HCT116 (cell line): ENCODE measurements around the gene HTR3A. TPM values are rescaled to one million over a fixed set of nuclear protein-coding genes. Genes with fewer than 3 reads are reported as not detected.

Experiments
- ATAC-seq: fragments of 200-7000 bp; cut with Tn5 transposase; 2 replicates; pipeline ENCODE4 v1.9.1; 2020; ENCODE audit warnings: mild to moderate bottlenecking, moderate library complexity
- BruUV-seq: library from RNA; stranded (reverse); fragments of 400-500 nt; replicated peaks from 2 replicates; lab custom pipeline; 2021; lab: Mats Ljungman, UMichigan
- CTCF ChIA-PET: fragments of 300-600 bp; sonication (Branson Sonifier 250); formaldehyde crosslinking; loops from one replicate; lab custom pipeline; 2021; ENCODE audit warnings: antibody characterized with exemption; lab: Charles Lee
- POLR2A ChIA-PET: fragments of 300-600, 350-600 bp; sonication (Branson Sonifier 250); formaldehyde crosslinking; loops from one replicate; lab custom pipeline; 2021; ENCODE audit warnings: antibody characterized with exemption; lab: Charles Lee
- RAD21 ChIA-PET, 2 experiments: fragments of 300-600 bp; sonication (Branson Sonifier 250); formaldehyde crosslinking; loops; one replicate each; lab custom pipeline; 2023; ENCODE audit warnings: low total read pairs in 2 of 2; ENCODE audit not compliant: uncharacterized antibody in 2 of 2, unreplicated experiment in 2 of 2, low non-redundant PET in 1 of 2; lab: Charles Lee
- DNase-seq: peaks from one replicate; pipeline ENCODE4 v3.0.0-alpha.2; 2010; ENCODE audit warnings: low read depth, low spot score
- H2AFZ ChIP-seq: fragments of 200-600 bp; shearing (Covaris generic), sonication (generic); 2 replicates; pipeline ENCODE4 v1.6.1; 2017; ENCODE audit warnings: low read depth, mixed run types, mixed read lengths, antibody characterized with exemption, low read length; ENCODE audit not compliant: poor library complexity, severe bottlenecking
- H3K27ac ChIP-seq: 2 replicates; pipeline ENCODE4 v1.5.1; 2012; ENCODE audit warnings: low read depth, low read length
- H3K27me3 ChIP-seq: fragments of 200-600 bp; sonication (generic); 2 replicates; pipeline ENCODE4 v1.6.1; 2016; ENCODE audit warnings: mixed run types, low read length, mixed read lengths; ENCODE audit not compliant: insufficient read depth
- H3K36me3 ChIP-seq, 2 experiments: fragments of 200-500 bp in 1 of 2; fragments of 200-600 bp in 1 of 2; sonication (Bioruptor generic) in 1 of 2; sonication (generic) in 1 of 2; 2 replicates each; pipeline versions ENCODE4 v1.5.1 to v1.6.1; 2014 to 2016; ENCODE audit warnings: low read length in 2 of 2, inconsistent platforms in 1 of 2, mixed read lengths in 1 of 2, mixed run types in 1 of 2; ENCODE audit not compliant: insufficient read depth in 2 of 2, control insufficient read depth in 1 of 2
- H3K4me1 ChIP-seq, 2 experiments: fragments of 200-600 bp in 1 of 2; sonication (generic) in 1 of 2; 2 replicates each; pipeline versions ENCODE4 v1.5.1 to v1.6.1; 2012 to 2017; ENCODE audit warnings: low read length in 2 of 2, inconsistent platforms in 1 of 2, mild to moderate bottlenecking in 1 of 2, mixed read lengths in 1 of 2, mixed run types in 1 of 2, moderate library complexity in 1 of 2; ENCODE audit not compliant: insufficient read depth in 2 of 2, control insufficient read depth in 1 of 2
- H3K4me2 ChIP-seq: fragments of 200-600 bp; sonication (generic); 2 replicates; pipeline ENCODE4 v1.6.1; 2017; ENCODE audit warnings: mixed run types, low read length, mixed read lengths
- H3K4me3 ChIP-seq, 2 experiments: fragments of 200-600 bp in 1 of 2; sonication (generic) in 1 of 2; replicated peaks in 1 of 2; 2 replicates each; pipeline ENCODE4 v1.5.1; 2011 to 2016; ENCODE audit warnings: low read length in 2 of 2, control low read depth in 1 of 2, low read depth in 1 of 2, mild to moderate bottlenecking in 1 of 2, mixed read lengths in 1 of 2, mixed run types in 1 of 2
- H3K79me2 ChIP-seq: fragments of 200-600 bp; sonication (generic); 2 replicates; pipeline ENCODE4 v1.6.1; 2017; ENCODE audit warnings: mild to moderate bottlenecking, mixed run types, low read length, moderate library complexity, mixed read lengths; ENCODE audit not compliant: insufficient read depth
- H3K9ac ChIP-seq: fragments of 200-600 bp; sonication (generic); 2 replicates; pipeline ENCODE4 v1.6.1; 2016; ENCODE audit warnings: low read length, mixed read lengths
- H3K9me2 ChIP-seq: fragments of 200-600 bp; sonication (generic), shearing (Covaris generic); 2 replicates; pipeline ENCODE4 v1.6.1; 2017; ENCODE audit warnings: mixed run types, mild to moderate bottlenecking, moderate library complexity; ENCODE audit not compliant: insufficient read depth
- H3K9me3 ChIP-seq, 2 experiments: fragments of 200-500 bp in 1 of 2; fragments of 200-600 bp in 1 of 2; sonication (Bioruptor generic) in 1 of 2; sonication (generic) in 1 of 2; 2 replicates each; pipeline ENCODE4 v1.6.1; 2014 to 2017; ENCODE audit warnings: low read length in 2 of 2, mixed read lengths in 2 of 2, inconsistent platforms in 1 of 2, low read depth in 1 of 2, mild to moderate bottlenecking in 1 of 2, mixed run types in 1 of 2, moderate library complexity in 1 of 2; ENCODE audit not compliant: control insufficient read depth in 1 of 2, insufficient read depth in 1 of 2
- H4K20me1 ChIP-seq: fragments of 200-600 bp; sonication (generic), shearing (Covaris generic); 2 replicates; pipeline ENCODE4 v1.6.1; 2017; ENCODE audit warnings: mixed run types, mild to moderate bottlenecking, moderate library complexity; ENCODE audit not compliant: insufficient read depth
- CBX3 ChIP-seq: IDR thresholded peaks from 2 replicates; pipeline ENCODE4 v1.6.1; 2012; ENCODE audit warnings: low read depth
- CEBPB ChIP-seq: IDR thresholded peaks from 2 replicates; pipeline ENCODE4 v1.6.1; 2012; ENCODE audit warnings: low read depth
- CTCF ChIP-seq, 3 experiments: fragments of 200-600 bp in 1 of 3; sonication (generic) in 1 of 3; IDR thresholded peaks in 2 of 3; conservative IDR thresholded peaks in 1 of 3; 2 replicates each; pipeline ENCODE4 v1.5.1; 2012 to 2017; ENCODE audit warnings: low read depth in 2 of 3, low read length in 2 of 3, antibody characterized with exemption in 1 of 3, borderline replicate concordance in 1 of 3, control low read depth in 1 of 3, mild to moderate bottlenecking in 1 of 3, mixed read lengths in 1 of 3, mixed run types in 1 of 3, moderate library complexity in 1 of 3; ENCODE audit not compliant: insufficient read depth in 1 of 3
- EGR1 ChIP-seq: IDR thresholded peaks from 2 replicates; pipeline ENCODE4 v1.6.1; 2012; ENCODE audit warnings: low read depth
- ELF1 ChIP-seq: IDR thresholded peaks from 2 replicates; pipeline ENCODE4 v1.6.1; 2012; ENCODE audit warnings: low read depth, borderline replicate concordance
- EZH2 ChIP-seq: fragments of 200-600 bp; sonication (generic); IDR thresholded peaks from 2 replicates; pipeline ENCODE4 v1.6.1; 2017; ENCODE audit warnings: antibody characterized with exemption, mixed run types
- EZH2phosphoT487 ChIP-seq: fragments of 200-600 bp; IDR thresholded peaks from 2 replicates; pipeline ENCODE4 v1.6.1; 2018; ENCODE audit warnings: antibody characterized with exemption, borderline replicate concordance
- FOSL1 ChIP-seq: IDR thresholded peaks from 2 replicates; pipeline ENCODE4 v1.6.1; 2012; ENCODE audit warnings: low read depth
- JUND ChIP-seq: IDR thresholded peaks from 2 replicates; pipeline ENCODE4 v1.6.1; 2012
- MAX ChIP-seq: IDR thresholded peaks from 2 replicates; pipeline ENCODE4 v1.6.1; 2012
- POLR2AphosphoS5 ChIP-seq: IDR thresholded peaks from 2 replicates; pipeline ENCODE4 v1.6.1; 2011; ENCODE audit warnings: mild to moderate bottlenecking, low read depth, low read length, moderate library complexity
- REST ChIP-seq: IDR thresholded peaks from 2 replicates; pipeline ENCODE4 v1.6.1; 2012; ENCODE audit warnings: low read depth
- SIN3A ChIP-seq: IDR thresholded peaks from 2 replicates; pipeline ENCODE4 v1.6.1; 2012; ENCODE audit warnings: low read depth
- SP1 ChIP-seq: IDR thresholded peaks from 2 replicates; pipeline ENCODE4 v1.6.1; 2012; ENCODE audit warnings: low read depth
- YY1 ChIP-seq: IDR thresholded peaks from 2 replicates; pipeline ENCODE4 v1.6.1; 2011; ENCODE audit warnings: low read length, low read depth, moderate library complexity, mild to moderate bottlenecking; ENCODE audit not compliant: insufficient replicate concordance; ENCODE audit errors: extremely low read depth
- ZFX ChIP-seq: fragments of 450-650 bp; IDR thresholded peaks from 2 replicates; pipeline ENCODE4 v1.6.1; 2017
- ZNF274 ChIP-seq: fragments of 200-500 bp; sonication (Bioruptor generic); IDR thresholded peaks from 2 replicates; pipeline ENCODE4 v1.6.1; 2014; ENCODE audit warnings: mild to moderate bottlenecking, low read depth, low read length, inconsistent platforms
- intact Hi-C: fragments of 100-400 bp; cut with micrococcal nuclease; formaldehyde crosslinking; loops from 2 replicates; pipeline ENCODE4 v1.10.0; 2022
- total RNA-seq: library from RNA; stranded (reverse); gene quantifications from one replicate; pipeline ENCODE4 v1.2.1, GENCODE V29; 2021; ENCODE audit not compliant: unreplicated experiment

Gene HTR3A
- total RNA-seq, 1 experiment from 2014 or later = 0.12 TPM

- BruUV-seq = no TSS peak
- CTCF ChIA-PET = no interaction called here
- Histone ChIP-seq H3K27ac (no peak overlapping the region), H3K9ac (no peak overlapping the region), H3K4me2 (no peak overlapping the region), H3K27me3 (peaks cover 8% of the 10 kb centered on the region; the same call in 1 of the 2 replicates), H3K4me1 (no peaks in the 10 kb centered on the region), H4K20me1 (no peaks in the 10 kb centered on the region), H3K9me3 (no peaks in the 10 kb centered on the region), H3K9me2 (no peaks in the 10 kb centered on the region), H2AFZ (no peak overlapping the region), H3K36me3 (no peaks in the 10 kb centered on the region), H3K79me2 (no peaks in the 10 kb centered on the region), H3K4me3 (no peak overlapping the region)
- TF ChIP-seq POLR2AphosphoS5 (no peak), EGR1 (no peak), CBX3 (no peak), ZNF274 (no peak), FOSL1 (no peak), SIN3A (no peak), EZH2phosphoT487 (no peak), SP1 (no peak), ELF1 (no peak), MAX (no peak), EZH2 (no peak), ZFX (no peak)
- ATAC-seq (no peak), DNase-seq (no peak)
- intact Hi-C loops = no loop called here
- POLR2A ChIA-PET = no interaction called here
- RAD21 ChIA-PET = no interaction called here
Observed at GRCh38 chr11:114015117-114015516, 40.2 kb downstream of the HTR3A start.

- Histone ChIP-seq H4K20me1 (no peaks in the 10 kb centered on the region), H3K9me3 (no peaks in the 10 kb centered on the region), H3K27ac (no peak overlapping the region), H3K4me1 (no peaks in the 10 kb centered on the region), H3K9ac (no peak overlapping the region), H3K4me3 (no peak overlapping the region), H2AFZ (no peak overlapping the region), H3K27me3 (peaks cover 8% of the 10 kb centered on the region; the same call in 1 of the 2 replicates), H3K79me2 (no peaks in the 10 kb centered on the region), H3K4me2 (no peak overlapping the region), H3K9me2 (no peaks in the 10 kb centered on the region), H3K36me3 (no peaks in the 10 kb centered on the region)
- ChIA-PET RAD21 (no interaction called here), CTCF (interaction anchor here (0.8 kb wide), 1 partner anchor 19 kb away, joined by 3 read pairs; no protein-coding TSS in a partner anchor), POLR2A (no interaction called here)
- DNase-seq = no peak
- intact Hi-C loops = no loop called here
- BruUV-seq = no TSS peak
- no peak for ATAC-seq
- no peak for TF ChIP-seq YY1
- TF ChIP-seq CTCF (IDR thresholded peaks at IDR 0.05 in 2 of 3, conservative IDR thresholded peaks at IDR 0.05 in 1 of 3; ENCODE audit: borderline replicate concordance in 1 of 3, insufficient read depth in 1 of 3, low read depth in 2 of 3, low read length in 2 of 3) = no peak
- no peak for TF ChIP-seq REST
- no peak for TF ChIP-seq ZNF274
- no peak for TF ChIP-seq EGR1
- TF ChIP-seq EZH2 = no peak
- TF ChIP-seq SIN3A = no peak
- TF ChIP-seq CBX3 = no peak
- TF ChIP-seq FOSL1 = no peak
- no peak for TF ChIP-seq CEBPB
- TF ChIP-seq POLR2AphosphoS5 = no peak
- TF ChIP-seq JUND = no peak
- TF ChIP-seq SP1 = no peak
Observed at GRCh38 chr11:114016986-114017385, 42.1 kb downstream of the HTR3A start.
